GM21360 (cell line): Measurements from ENCODE around the gene IFNLR1.
"Not testable (repeated sequence)": the region's sequence is repeated elsewhere in the genome, so short reads cannot be mapped to it uniquely, and the experiment has no call there.

Experiments
- ATAC-seq: cut with Tn5 transposase; IDR thresholded peaks from one replicate; pipeline ENCODE4 v1.9.1; 2021; ENCODE audit warnings: mild to moderate bottlenecking, moderate library complexity; ENCODE audit not compliant: unreplicated experiment

IFNLR1 gene

DNA sequence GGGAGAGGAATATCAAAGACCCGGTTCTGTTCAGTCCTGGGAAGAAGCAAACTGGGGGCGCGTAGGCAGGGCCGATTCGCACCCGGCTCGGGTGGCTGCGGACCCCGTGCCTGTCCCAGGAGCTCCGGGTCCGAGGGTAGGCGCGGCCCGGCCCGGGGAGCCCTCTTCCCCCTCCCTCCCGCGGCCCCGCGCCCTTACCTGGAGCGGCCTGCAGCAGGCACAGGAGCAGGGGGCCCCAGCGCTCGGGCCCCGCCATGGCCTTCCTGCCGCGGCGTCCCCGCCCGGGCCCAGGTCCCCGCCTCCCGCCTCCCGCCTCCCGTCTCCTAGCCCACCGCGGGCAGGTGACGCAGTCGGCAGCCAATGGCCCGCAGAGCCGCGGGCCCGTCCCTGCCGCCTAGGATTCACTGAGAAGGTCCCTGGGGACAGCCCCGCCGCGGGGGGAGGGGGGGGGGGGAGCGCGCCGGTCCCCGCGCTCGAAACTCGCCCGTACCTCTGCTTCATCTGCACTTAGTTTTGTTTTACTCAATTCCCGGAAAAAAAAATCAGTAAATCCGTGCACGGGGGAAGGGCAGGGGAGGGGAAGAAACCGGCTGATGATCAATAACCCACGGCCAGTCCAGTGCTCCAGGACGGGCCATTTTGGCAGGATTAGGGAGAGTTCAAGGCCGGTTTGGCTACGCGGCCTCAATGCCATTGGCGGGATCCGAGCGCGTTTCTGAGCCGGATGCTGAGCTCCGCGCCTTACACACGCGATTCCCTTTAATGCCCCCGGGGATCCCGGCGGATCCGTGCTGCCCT, at the start of gene IFNLR1:
Gene IFNLR1, minus strand, starts transcription at position 297 of the 798 bp plus-strand sequence. Its CDS starts 41 bp downstream, at position 256.
- no peak for ATAC-seq

DNA sequence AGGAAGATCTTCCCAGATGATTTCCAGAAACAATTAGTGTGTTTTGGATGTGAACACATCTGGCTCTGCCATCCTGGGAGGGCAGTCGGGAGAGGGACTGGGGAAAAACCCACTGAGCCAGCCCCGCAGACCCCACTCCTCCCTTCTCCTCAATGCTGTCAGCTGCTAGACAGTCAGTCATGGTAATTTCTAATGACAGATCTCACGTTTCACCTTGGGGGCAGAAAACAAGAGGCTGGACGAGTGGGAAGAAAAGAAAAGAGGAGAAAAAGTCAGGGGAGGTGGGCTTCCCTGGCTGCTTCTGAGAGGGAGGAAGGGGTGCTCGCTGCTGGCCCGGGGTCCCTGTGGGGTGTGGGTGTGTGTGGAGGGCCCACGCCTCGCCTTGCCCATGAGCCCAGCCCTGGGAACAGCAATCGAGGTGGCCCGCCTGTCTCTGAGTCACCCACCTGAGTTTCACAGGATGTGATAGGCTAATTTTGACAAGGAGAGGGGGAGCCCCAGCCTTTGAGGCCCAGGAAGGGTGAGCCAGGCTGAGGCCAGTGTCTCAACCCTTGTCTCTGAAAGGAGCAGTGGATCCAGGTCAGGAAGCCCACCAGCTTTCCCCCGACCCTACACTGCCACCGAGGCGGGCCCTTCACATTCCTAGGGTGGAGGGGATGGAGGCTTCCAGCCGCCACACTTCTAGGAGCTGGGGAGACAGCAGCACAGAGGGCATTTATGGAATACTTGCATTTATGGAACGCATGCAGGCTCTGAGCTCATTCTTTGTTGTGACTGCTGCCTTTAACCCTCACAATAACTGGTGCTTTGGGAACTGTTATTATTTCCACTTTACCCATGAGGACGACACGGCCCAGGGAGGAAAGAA, 49.1 kb upstream of the IFNLR1 start:
- ATAC-seq, result peak; percentile 54

DNA sequence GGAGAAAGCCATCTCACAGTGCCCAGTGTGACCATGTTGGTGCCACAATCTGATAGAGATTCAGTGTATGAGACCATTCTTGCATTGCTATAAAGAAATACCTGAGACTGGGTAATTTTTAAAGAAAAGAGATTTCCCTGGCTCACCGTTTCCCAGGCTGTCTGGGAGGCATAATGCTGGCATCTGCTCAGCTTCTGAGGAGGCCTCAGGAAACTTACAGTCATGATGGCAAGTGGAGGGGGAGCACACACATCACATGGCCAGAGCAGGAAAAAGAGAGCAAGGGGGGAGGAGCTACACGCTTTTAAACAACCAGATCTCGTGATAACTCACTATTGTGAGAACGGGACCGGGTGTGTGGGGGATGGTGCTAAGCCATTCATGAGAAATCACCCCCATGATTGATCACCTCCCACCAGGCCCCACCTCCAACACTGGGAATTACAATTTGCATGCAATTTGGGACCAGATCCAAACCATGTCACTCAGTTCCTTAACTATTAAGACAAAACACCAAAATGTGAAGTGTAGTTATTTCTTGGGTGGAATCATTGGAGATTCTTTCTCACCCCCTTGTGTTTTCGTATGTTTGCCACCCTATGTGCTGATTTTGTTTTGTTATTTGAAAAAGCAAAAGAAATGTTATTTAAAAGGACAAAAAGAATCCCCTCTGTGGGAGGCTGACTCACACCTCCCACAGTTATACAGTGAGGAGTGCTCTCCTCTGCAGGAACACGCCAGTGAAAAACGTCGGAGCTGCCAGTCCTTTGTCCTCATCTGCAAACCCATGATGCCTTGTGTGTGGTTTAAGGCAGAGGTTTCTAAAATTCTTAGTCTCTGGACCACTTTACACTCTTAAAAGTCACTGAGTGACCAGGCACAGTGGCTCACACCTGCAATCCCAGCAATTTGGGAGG, 46.9 kb upstream of the IFNLR1 start:
- ATAC-seq, result no peak

DNA sequence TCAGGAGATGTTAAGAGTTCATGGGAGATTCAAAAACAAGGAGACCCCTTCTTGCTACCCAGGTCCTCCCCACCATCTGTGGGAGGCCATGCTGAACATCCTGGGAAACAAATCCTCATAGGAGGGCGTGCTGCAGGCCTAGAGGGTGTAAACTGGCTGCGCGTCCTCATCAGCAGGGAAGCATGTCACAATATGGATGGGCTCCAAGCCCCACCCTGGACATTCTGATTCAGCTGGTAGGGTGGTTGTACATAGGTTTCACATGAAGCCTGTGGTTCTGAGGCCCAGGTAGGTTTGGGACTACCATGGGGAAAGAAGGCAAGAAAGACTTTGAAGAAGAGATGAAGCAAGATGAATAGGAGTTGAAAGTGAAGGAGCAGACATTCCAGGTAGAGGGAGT, 44.6 kb upstream of the IFNLR1 start:
- ATAC-seq, result no peak

DNA sequence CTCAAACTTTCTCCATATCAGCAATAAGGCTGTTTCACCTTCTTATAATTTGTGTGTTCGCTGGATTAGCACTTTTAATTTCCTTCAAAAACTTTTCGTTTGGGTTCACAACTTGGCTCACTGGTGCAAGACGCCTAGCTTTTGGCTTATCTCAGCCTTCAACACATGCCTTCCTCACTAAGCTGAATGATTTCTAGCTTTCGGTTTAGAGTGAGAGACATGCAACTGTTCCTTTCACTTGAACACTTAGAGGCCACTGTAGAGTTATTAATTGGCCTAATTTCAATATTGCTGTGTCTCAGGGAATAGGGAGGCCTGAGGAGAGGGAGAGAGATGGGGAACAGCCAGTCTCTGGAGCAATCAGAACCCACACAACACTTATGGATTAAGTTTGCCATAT, 41.2 kb upstream of the IFNLR1 start:
- ATAC-seq, result no peak

DNA sequence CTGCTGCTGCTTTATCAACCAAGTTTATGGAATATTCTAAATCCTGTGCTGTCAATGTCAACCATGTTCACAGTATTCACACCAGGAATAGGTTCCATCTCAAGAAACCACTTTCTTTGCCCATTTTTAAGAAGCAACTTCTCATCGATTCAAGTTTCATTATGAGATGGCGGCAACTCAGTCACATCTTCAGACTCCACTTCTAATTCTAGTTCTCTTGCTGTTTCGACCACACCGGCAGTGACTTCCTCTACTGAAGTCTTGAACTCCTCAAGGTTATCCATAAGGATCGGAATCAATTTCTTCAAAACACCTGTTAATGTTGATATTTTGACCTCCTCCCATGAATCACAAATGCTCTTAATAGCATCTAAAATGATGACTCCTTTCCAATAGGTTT, 39.7 kb upstream of the IFNLR1 start:
- no peak for ATAC-seq

DNA sequence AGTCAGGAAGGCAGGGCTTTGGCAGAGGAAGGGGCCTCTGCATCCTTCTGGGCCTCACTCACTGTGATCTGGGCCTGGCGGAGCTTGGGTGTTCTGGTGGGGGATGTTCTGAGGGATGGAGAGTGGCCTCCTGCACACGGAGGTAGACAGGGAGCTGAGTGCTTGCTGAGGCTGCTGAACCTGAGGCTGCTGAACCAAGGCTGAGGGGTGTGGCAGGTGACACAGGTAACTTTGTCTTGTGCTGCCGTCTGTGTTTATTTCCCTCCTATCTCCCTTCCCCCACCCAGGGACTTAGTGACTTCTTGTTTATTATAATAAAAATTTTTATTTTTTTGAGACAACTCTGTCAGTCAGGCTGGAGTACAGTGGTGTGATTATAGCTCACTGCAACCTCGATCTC, 37.7 kb upstream of the IFNLR1 start:
- no peak for ATAC-seq

DNA sequence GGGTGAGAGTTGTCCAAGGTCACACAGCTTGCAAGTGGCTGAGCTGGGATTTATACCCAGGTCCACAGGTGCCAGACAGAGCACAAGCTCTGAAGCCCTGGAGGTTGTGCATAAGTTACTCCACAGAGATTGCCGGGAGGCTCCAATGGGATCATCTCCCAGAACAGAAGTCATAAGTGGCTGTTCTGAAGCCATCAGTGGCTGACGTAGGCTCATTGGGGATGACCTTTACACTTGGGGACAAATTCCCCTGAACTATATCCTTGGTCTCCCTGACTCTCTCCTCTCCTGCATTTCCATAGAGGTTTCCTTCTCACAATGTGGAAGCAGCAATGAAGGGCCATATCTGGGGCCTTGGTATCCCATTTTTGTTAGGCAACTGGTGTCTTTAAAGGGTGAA, 37.0 kb upstream of the IFNLR1 start:
- ATAC-seq, result no peak

DNA sequence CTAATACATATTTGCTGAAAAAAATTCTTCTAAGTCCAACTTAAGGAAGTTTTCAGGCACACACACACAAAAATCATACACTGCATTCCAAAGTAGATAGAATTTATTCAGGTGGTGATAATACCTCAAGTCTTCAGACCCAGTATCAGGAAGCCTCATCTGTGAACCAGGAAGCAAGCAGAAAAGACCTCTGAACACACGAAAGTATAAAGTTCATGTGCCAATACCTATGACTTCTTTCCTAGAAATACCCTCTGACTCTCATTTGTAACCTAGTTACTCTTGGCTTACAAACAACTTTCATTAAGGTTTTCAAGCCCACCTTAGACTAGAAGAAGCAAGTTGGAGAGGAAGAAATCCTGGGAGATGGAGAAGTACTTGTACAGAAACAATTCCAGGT, 35.7 kb upstream of the IFNLR1 start:
- no peak for ATAC-seq

DNA sequence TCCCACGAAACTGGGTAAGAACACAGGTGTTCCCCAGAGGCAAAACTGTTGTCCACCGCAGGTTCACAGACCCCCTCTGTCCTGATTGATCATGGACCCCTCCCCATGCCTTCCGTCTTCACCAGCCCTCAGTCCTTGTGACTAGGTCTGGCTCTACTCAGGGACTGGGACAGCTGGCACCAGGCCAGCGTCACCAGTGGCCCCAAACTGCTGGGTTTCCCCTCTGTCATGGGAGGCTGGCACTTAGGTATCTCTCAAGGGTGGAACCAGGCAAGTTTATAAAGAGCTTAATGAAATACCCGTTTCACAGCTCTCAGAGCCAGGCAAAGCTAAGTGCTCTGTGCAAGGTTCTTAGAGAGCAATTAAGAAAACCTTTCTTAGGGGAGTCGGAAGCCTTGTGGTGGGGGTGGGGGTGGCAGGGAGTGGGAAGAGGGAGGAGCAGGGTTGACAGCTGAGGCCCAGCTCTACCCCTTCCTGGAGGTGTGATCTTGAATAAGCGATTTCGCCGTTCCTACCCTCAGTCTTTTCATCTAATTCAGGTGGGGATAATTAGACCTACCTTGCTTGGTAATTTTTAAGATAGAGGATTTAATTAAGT, 35.0 kb upstream of the IFNLR1 start:
- no peak for ATAC-seq

DNA sequence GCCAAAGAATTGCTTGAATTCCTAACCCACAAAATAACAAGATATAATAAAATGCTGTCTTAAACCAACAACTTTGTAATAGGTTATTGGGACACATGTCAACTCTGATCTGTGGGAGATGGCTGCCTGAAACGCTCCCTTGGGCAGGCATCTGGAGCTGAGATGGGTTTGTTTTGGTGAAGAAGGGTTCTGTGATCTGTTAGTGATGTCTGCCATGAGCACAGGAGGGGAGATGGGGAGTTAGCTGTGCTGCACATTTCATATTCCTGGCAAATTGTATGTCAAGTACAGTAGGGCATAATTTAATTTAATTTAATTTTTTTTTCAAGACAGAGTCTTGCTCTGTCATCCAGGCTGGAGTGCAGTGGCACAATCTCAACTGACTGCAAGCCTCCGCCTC, 34.2 kb upstream of the IFNLR1 start:
- no peak for ATAC-seq

DNA sequence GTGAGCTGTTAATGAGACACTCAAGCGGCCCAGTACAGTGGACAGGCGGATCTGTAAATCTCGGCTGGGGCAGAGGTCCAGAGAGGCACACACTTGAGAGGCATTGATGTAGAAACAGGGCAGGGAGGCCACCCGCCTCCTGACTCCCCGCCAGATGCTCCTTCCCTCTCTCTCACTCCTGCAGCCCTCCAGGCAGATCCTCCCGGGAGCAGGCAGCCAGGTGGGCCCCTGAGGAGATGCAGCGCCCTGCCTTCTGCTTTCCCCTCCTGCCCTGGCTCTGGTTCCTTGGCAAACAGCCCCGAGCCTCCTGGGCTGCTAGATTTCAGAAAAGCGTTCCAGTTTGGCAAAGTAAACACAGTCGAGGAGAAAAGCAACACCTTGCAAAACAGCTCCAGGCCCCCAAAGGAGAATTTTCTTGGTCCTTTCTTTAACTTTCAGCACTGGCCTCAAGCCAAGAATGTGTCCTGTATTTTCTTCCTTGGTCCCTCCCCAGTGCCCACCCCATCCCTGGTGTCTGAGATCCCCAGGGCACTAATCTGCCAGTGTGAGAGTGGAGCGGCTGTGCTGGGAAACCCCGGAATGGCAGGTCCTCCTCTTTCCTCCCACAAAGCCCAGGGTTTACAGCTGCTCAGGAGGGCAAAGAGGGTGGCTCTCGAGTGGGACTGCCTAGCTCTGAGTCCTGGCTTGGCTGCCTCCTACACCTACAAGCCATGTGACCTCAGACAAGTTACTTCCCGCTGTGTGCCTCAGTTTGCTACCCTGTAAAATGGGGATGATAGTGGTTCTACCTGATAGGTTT, 29.4 kb upstream of the IFNLR1 start:
- ATAC-seq, result no peak

DNA sequence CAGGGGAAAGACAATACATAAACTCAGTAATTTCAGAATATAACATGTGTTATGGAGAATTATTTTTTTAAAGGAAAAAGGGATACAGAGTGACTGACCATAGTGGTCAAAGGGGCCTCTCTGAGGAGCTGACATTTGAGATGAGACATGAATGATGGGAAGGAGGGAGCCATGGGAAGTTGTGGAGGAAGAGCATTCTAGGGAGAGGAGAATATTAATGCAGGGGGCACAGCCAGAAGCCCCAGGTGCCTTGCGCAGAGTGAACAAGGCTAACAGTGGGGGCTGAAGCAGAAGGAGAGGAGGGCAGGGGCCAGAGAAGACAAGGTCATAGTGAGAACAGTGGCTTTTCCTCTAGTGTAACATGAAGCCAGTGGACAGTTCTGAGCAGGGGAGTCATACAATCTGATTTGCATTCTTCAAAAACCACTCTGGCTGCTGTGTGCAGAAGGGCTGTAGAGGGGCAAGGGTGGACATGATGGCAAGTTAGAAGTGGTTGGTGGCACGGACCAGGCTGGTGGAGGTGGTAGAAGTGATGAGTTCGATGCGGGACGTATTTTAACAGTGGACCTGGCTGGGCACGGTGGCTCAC, 28.2 kb upstream of the IFNLR1 start:
- no peak for ATAC-seq

DNA sequence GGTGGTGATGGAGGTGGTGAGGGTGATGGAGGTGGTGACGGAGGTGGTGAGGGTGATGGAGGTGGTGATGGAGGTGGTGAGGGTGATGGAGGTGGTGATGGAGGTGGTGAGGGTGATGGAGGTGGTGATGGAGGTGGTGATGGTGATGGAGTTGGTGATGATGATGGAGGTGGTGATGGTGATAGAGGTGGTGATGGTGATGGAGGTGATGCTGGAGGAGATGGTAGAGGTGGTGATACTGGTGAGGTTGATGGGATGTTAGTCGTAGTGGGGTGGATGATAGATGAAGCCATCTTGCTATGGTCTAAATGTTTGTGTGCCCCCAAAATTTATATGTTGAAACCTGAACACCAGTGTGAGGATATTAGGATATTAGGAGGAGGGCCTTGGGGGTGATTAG, 25.3 kb upstream of the IFNLR1 start:
- no peak for ATAC-seq

DNA sequence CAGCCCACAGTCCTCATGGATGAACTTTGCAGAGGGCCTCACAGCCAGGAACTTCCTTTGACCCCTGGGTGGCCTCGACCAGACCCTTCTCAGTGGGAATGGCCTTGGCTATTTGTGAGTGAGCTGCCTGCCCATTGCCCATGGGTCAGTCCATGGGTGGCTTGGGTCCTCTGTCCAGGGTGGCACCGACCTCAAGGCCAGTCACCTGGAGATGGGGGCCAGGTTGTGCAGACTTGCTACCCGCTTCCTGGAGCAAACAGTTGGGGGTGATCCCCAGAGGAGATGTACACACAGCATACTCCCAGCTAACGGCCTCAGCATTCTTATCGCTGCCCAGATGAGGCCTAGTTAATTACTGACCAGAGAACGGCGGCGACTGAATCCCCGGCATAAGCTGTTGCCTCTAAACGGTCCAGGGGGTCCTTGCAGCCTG, 23.1 kb upstream of the IFNLR1 start:
- ATAC-seq, result no peak

DNA sequence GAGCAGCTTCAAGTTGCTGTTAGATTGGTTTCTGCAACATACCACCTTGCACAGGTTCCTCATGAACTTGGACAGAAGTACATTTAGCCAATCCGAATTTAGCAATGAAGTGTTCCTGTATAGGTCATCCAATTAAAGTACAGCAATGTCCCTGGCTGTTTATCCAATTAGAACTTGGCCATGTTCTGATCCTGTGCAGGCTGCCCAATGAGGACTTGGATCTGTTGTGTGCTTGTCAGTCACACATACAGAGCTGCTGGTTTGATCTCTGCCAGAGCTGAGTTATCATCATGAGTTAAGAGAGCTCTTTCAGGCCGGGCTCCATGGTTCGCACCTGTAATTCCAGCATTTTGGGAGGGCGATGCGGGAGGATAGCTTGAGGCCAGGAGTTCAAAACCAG, 22.0 kb upstream of the IFNLR1 start:
- no peak for ATAC-seq

DNA sequence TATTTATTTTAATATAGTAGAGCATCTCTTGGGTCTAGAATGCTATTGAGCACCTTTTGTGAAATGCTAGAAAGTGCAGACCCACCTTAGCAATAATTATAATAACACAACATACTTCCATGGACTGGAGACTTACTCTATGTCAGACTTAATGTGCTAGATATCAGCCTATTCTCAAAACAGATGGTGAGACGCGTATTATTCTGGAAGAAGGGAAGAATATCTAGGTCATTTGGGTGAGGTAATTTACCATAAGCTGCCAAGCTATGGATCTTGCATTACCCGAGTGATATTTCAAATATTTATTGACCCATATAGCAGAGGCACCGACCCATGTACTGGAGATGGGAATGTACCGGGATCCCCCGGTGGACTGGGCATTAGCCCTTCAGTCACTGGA, 20.6 kb upstream of the IFNLR1 start:
- ATAC-seq, result no peak

DNA sequence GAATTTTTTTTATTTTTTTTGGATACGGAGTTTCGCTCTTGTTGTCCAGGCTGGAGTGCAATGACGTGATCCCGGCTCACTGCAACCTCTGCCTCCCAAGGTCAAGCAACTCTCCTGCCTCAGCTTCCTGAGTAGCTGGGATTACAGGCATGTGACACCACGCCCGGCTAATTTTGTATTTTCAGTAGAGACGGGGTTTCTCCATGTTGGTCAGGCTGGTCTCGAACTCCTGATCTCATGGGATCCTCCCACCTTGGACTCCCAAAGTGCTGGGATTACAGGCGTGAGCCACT, 20.3 kb upstream of the IFNLR1 start:
- ATAC-seq, result not testable (repeated sequence)

DNA sequence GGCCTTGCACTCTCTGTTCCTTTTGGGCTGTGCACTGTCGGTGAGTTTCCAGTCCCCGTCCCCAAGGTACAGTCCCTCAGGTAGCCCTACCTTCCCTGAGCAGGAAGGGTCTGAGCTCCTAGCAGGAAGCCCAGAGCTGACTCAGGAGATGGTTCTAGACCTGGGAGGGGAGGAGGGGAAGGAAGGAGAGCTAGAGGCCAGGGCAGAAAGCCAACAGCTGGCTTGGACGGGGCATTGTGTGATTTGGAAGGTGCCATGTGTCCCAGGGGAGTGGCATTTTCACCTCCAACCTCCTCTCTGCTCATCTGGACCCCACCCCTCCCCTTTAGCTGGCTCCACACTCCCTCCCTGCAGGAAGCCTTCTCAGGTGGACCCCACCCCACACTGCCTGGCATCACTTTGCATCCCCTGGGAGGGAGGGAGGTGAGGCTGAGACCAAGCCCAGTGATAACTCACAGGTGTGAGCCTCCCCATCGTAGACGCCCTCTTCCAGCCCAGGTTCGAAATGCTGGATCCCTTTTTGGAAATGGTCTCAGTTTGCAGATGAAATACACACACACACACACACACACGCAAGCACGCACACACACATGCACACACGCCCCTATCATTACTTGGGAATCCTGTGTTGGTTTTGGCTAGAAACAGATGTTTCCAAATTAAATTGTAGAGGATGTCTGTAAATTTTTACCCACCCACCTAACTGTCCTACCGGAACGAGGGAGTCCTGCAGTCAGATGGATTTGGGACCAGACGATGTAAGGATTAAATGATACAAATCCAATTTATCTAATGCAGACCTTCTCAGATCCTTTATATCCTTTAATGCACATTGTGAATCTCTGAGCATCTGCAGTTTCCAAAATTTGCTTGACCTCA, 19.7 kb upstream of the IFNLR1 start:
- no peak for ATAC-seq
